GM12873 (cell line): ENCODE results near the gene PYCR2.

Source experiments
- CTCF ChIP-seq: IDR thresholded peaks from 2 replicates; pipeline ENCODE4 v1.5.1; 2012; ENCODE audit warnings: low read depth, mild to moderate bottlenecking, moderate library complexity, low read length, control low read depth; ENCODE audit not compliant: insufficient read depth; ENCODE audit errors: missing control alignments

The PYCR2 gene

GRCh38 chr1:225941187-225941941 is 17.3 kb upstream of the PYCR2 start, which contains the start of gene LEFTY2:
TSS of gene LEFTY2 (minus strand) at chr1:225941220. CDS start at chr1:225941140, 80 bp downstream.
- no peak for TF ChIP-seq CTCF

- TF ChIP-seq CTCF, result no peak
Measured at GRCh38 chr1:225940385-225941151, 16.5 kb upstream of the PYCR2 start.

- no peak for TF ChIP-seq CTCF
Measured at GRCh38 chr1:225937048-225937968, 13.3 kb upstream of the PYCR2 start.

GRCh38 chr1:225936523-225936922 is 12.5 kb upstream of the PYCR2 start:
- no peak for TF ChIP-seq CTCF

GRCh38 chr1:225934711-225935110 is 10.7 kb upstream of the PYCR2 start:
- no peak for TF ChIP-seq CTCF

GRCh38 chr1:225933072-225933471 is 9.0 kb upstream of the PYCR2 start:
- no peak for TF ChIP-seq CTCF
